HepG2 (cell line): ENCODE measurements around the gene ATPAF1. TPM values are rescaled to one million over a fixed set of nuclear protein-coding genes. Genes with fewer than 3 reads are reported as not detected.

Source experiments
- ATAC-seq: fragments of 200-7000 bp; cut with Tn5 transposase; 3 replicates; pipeline ENCODE4 v1.9.1; 2020; ENCODE audit warnings: mild to moderate bottlenecking, moderate library complexity
- BruUV-seq: library from RNA; stranded (reverse); fragments of 400-500 nt; replicated peaks from 2 replicates; lab custom pipeline; 2021; lab: Mats Ljungman, UMichigan
- CTCF ChIA-PET: fragments of 300-600 bp; formaldehyde crosslinking; extraction: SDS; loops from one replicate; lab custom pipeline; 2021; ENCODE audit warnings: low total read pairs, inconsistent platforms, low intra/inter-chr PET ratio; lab: Yijun Ruan, JAX
- POLR2A ChIA-PET: fragments of 350-600 bp; sonication (Branson Sonifier 250); formaldehyde crosslinking; loops from one replicate; lab custom pipeline; 2020; ENCODE audit warnings: antibody characterized with exemption, inconsistent platforms; lab: Yijun Ruan, JAX
- DNase-seq: peaks from one replicate; pipeline ENCODE4 v3.0.0-alpha.2; 2015; ENCODE audit warnings: low spot score
- FAIRE-seq: peaks from 3 replicates; lab custom pipeline; 2011; peaks lifted over from hg19 to GRCh38; lab: Jason Lieb, UNC
- H2AFZ ChIP-seq: one replicate; pipeline ENCODE4 v1.6.1; 2011; ENCODE audit warnings: low read length, inconsistent platforms
- H3K27ac ChIP-seq: fragments of 300-600 bp; 3 replicates; pipeline ENCODE4 v1.8.0; 2011; ENCODE audit warnings: mixed run types, mild to moderate bottlenecking, mixed read lengths, low read length, inconsistent platforms; ENCODE audit not compliant: insufficient read depth; ENCODE audit errors: extremely low read length
- H3K27me3 ChIP-seq, 2 experiments: fragments of 200-600 bp in 1 of 2; 2 replicates in 1 of 2; 3 replicates in 1 of 2; pipeline versions ENCODE4 v1.6.0 to v1.8.0; 2011; ENCODE audit warnings: low read length in 2 of 2, mild to moderate bottlenecking in 2 of 2, moderate library complexity in 2 of 2, inconsistent platforms in 1 of 2; ENCODE audit not compliant: insufficient read depth in 2 of 2, control insufficient read depth in 1 of 2
- H3K36me3 ChIP-seq, 2 experiments: fragments of 200-600 bp in 1 of 2; replicated peaks in 1 of 2; 2 replicates in 1 of 2; 3 replicates in 1 of 2; pipeline versions ENCODE4 v1.5.1 to v1.8.0; 2011; ENCODE audit warnings: low read length in 2 of 2, inconsistent platforms in 1 of 2; ENCODE audit not compliant: insufficient read depth in 2 of 2, control insufficient read depth in 1 of 2
- H3K4me1 ChIP-seq: 2 replicates; pipeline ENCODE4 v1.5.1; 2012; ENCODE audit warnings: low read length, inconsistent platforms; ENCODE audit not compliant: insufficient read depth
- H3K4me2 ChIP-seq: 2 replicates; pipeline ENCODE4 v1.6.0; 2011; ENCODE audit warnings: low read depth, low read length, inconsistent platforms
- H3K4me3 ChIP-seq, 3 experiments: fragments of 200-600 bp in 1 of 3; sonication (generic), shearing (Covaris generic) in 1 of 3; replicated peaks in 1 of 3; 2 replicates each; pipeline ENCODE4 v1.5.1; 2011 to 2016; ENCODE audit warnings: low read length in 3 of 3, inconsistent platforms in 2 of 3, low read depth in 2 of 3, mild to moderate bottlenecking in 2 of 3, control low read depth in 1 of 3, mixed read lengths in 1 of 3; ENCODE audit not compliant: insufficient read depth in 1 of 3
- H3K79me2 ChIP-seq: one replicate; pipeline ENCODE4 v1.6.1; 2011; ENCODE audit warnings: low read length, inconsistent platforms; ENCODE audit not compliant: insufficient read depth
- H3K9ac ChIP-seq: 2 replicates; pipeline ENCODE4 v1.6.0; 2011; ENCODE audit warnings: mild to moderate bottlenecking, low read depth, low read length, inconsistent platforms; ENCODE audit not compliant: insufficient read depth
- H3K9me3 ChIP-seq: 2 replicates; pipeline ENCODE4 v1.5.1; 2012; ENCODE audit warnings: mild to moderate bottlenecking, low read length
- H4K20me1 ChIP-seq: 2 replicates; pipeline ENCODE4 v1.6.0; 2011; ENCODE audit warnings: inconsistent platforms, mild to moderate bottlenecking, low read length, moderate library complexity; ENCODE audit not compliant: insufficient read depth
- CENPBD1 ChIP-seq: sonication (generic); formaldehyde crosslinking; IDR thresholded peaks from 2 replicates; pipeline ENCODE4 v1.8.0; 2022; ENCODE audit warnings: missing genetic modification reagents, low read depth, mild to moderate bottlenecking, borderline replicate concordance
- DMAP1 ChIP-seq: IDR thresholded peaks from 2 replicates; pipeline ENCODE4 v1.6.1; 2016
- GATAD2A ChIP-seq: IDR thresholded peaks from 2 replicates; pipeline ENCODE4 v1.6.1; 2016
- HOXD1 ChIP-seq: sonication (generic); formaldehyde crosslinking; IDR thresholded peaks from 2 replicates; pipeline ENCODE4 v1.5.0; 2020; ENCODE audit warnings: missing genetic modification reagents
- KLF13 ChIP-seq: sonication (generic); formaldehyde crosslinking; IDR thresholded peaks from 2 replicates; pipeline ENCODE4 v1.4.0; 2020; ENCODE audit warnings: mild to moderate bottlenecking, missing genetic modification reagents
- NFE2L1 ChIP-seq: sonication (generic); formaldehyde crosslinking; IDR thresholded peaks from 2 replicates; pipeline ENCODE4 v1.4.0; 2020; ENCODE audit warnings: missing genetic modification reagents, mild to moderate bottlenecking, borderline replicate concordance
- SAP130 ChIP-seq: IDR thresholded peaks from 2 replicates; pipeline ENCODE4 v1.6.1; 2016; ENCODE audit warnings: low read depth
- SRY ChIP-seq: sonication (generic); formaldehyde crosslinking; IDR thresholded peaks from 2 replicates; pipeline ENCODE4 v1.8.0; 2022; ENCODE audit warnings: mild to moderate bottlenecking, missing genetic modification reagents
- ZIK1 ChIP-seq: sonication (generic); formaldehyde crosslinking; IDR thresholded peaks from 2 replicates; pipeline ENCODE4 v1.5.0; 2020; ENCODE audit warnings: mild to moderate bottlenecking, low read depth, missing genetic modification reagents, borderline replicate concordance
- ZNF264 ChIP-seq: sonication (generic); formaldehyde crosslinking; IDR thresholded peaks from 2 replicates; pipeline ENCODE4 v1.4.0; 2020; ENCODE audit warnings: missing genetic modification reagents
- ZNF281 ChIP-seq: sonication (generic); formaldehyde crosslinking; IDR thresholded peaks from 2 replicates; pipeline ENCODE4 v1.4.0; 2020; ENCODE audit warnings: missing genetic modification reagents, borderline replicate concordance
- ZNF546 ChIP-seq: sonication (generic); formaldehyde crosslinking; conservative IDR thresholded peaks from 2 replicates; pipeline ENCODE4 v1.8.1; 2023; ENCODE audit warnings: mild to moderate bottlenecking, missing genetic modification reagents
- ZNF549 ChIP-seq: sonication (generic); formaldehyde crosslinking; IDR thresholded peaks from 2 replicates; pipeline ENCODE4 v1.5.0; 2020; ENCODE audit warnings: missing genetic modification reagents
- WGBS: methylation state at CpG from one replicate; pipeline ENCODE4 v1.1.6; 2017; ENCODE audit warnings: low lambda C conversion rate; 5-methylcytosine and 5-hydroxymethylcytosine counted together
- in situ Hi-C: cut with HindIII; loops from 2 replicates; pipeline ENCODE4 v1.10.0; 2017; ENCODE audit warnings: low pct_unique_long_range_greater_than_20kb; ENCODE audit not compliant: extremely low pct_ligation_motif_present
- intact Hi-C: fragments of 100-400 bp; cut with micrococcal nuclease; formaldehyde crosslinking; loops from one replicate; pipeline ENCODE4 v1.10.0; 2022; ENCODE audit not compliant: unreplicated experiment
- polyA plus RNA-seq, 8 experiments: library from polyadenylated mRNA; depleted of rRNA in 3 of 8; stranded (reverse) in 7 of 8; unstranded in 1 of 8; fragments of >200 nt; fragmentation: Illumina TruSeq in 4 of 8; extraction: Trizol in 4 of 8; gene quantifications; 2 replicates each; pipeline versions ENCODE4 v1.2.1 to v1.2.3, GENCODE V29; 2011 to 2016; ENCODE audit warnings: low read depth in 4 of 8, missing spikeins in 1 of 8, mixed read lengths in 1 of 8; ENCODE audit not compliant: insufficient read depth in 1 of 8
- total RNA-seq, 5 experiments: library from RNA; depleted of rRNA; stranded (reverse); fragments of >200 nt; fragmentation: Illumina TruSeq; extraction: Trizol; gene quantifications; 2 replicates each; pipeline ENCODE4 v1.2.3, GENCODE V29; 2016; ENCODE audit warnings: low read depth in 1 of 5
- TF ChIP-seq, protein P1 (sequence below): sonication (generic); formaldehyde crosslinking; IDR thresholded peaks from 2 replicates; pipeline ENCODE4 v1.8.1; 2022; ENCODE audit warnings: low read depth, mild to moderate bottlenecking, missing genetic modification reagents
- TF ChIP-seq, protein P2 (sequence below): sonication (generic); formaldehyde crosslinking; conservative IDR thresholded peaks from 2 replicates; pipeline ENCODE4 v1.4.0; 2020; ENCODE audit warnings: missing genetic modification reagents

ATPAF1 gene
- total and polyA plus RNA-seq, 2 of the 13 experiments (the other 11 are each of a cell fraction or from before 2014, with no cell fraction given), result 66.6 to 76.7 TPM

GRCh38 chr1:46596036-46596435 is 72.1 kb downstream of the ATPAF1 start:
- no peaks in the 10 kb centered on the region for H3K9me3 ChIP-seq
- H3K4me1 ChIP-seq, result peaks cover 7% of the 10 kb centered on the region; the same call in 1 of the 2 replicates
- peaks cover 7 to 27% of the 10 kb centered on the region in 2 experiments; a peak in 4 of 5 replicates for H3K36me3 ChIP-seq
- no peak overlapping the region for H2AFZ ChIP-seq
- intact Hi-C loops (no loop called here), in situ Hi-C loops (no loop called here)
- TF ChIP-seq SRY (no peak), CENPBD1 (no peak), ZNF281 (CRISPR knock-in tag) (no peak), GATAD2A (CRISPR knock-in tag) (no peak), NFE2L1 (CRISPR knock-in tag) (no peak), ZIK1 (CRISPR knock-in tag) (no peak), ZNF546 (CRISPR knock-in tag) (no peak), DMAP1 (no peak), ZNF549 (CRISPR knock-in tag) (no peak), SAP130 (CRISPR knock-in tag) (no peak), HOXD1 (CRISPR knock-in tag) (no peak), KLF13 (CRISPR knock-in tag) (no peak), ZNF264 (no peak)
- TF ChIP-seq, protein P1, sequence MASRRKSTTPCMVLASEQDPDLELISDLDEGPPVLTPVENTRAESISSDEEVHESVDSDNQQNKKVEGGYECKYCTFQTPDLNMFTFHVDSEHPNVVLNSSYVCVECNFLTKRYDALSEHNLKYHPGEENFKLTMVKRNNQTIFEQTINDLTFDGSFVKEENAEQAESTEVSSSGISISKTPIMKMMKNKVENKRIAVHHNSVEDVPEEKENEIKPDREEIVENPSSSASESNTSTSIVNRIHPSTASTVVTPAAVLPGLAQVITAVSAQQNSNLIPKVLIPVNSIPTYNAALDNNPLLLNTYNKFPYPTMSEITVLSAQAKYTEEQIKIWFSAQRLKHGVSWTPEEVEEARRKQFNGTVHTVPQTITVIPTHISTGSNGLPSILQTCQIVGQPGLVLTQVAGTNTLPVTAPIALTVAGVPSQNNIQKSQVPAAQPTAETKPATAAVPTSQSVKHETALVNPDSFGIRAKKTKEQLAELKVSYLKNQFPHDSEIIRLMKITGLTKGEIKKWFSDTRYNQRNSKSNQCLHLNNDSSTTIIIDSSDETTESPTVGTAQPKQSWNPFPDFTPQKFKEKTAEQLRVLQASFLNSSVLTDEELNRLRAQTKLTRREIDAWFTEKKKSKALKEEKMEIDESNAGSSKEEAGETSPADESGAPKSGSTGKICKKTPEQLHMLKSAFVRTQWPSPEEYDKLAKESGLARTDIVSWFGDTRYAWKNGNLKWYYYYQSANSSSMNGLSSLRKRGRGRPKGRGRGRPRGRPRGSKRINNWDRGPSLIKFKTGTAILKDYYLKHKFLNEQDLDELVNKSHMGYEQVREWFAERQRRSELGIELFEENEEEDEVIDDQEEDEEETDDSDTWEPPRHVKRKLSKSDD (CRISPR knock-in tag), result no peak
- TF ChIP-seq, protein P2, sequence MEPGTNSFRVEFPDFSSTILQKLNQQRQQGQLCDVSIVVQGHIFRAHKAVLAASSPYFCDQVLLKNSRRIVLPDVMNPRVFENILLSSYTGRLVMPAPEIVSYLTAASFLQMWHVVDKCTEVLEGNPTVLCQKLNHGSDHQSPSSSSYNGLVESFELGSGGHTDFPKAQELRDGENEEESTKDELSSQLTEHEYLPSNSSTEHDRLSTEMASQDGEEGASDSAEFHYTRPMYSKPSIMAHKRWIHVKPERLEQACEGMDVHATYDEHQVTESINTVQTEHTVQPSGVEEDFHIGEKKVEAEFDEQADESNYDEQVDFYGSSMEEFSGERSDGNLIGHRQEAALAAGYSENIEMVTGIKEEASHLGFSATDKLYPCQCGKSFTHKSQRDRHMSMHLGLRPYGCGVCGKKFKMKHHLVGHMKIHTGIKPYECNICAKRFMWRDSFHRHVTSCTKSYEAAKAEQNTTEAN (CRISPR knock-in tag), result no peak
- H3K4me3 ChIP-seq, result no peak overlapping the region
- H4K20me1 ChIP-seq, result no peaks in the 10 kb centered on the region
- no peak overlapping the region for H3K4me2 ChIP-seq
- WGBS, result 100% methylated on average over 1 of the region's 1 CpG
- H3K27me3 ChIP-seq, result no peaks in the 10 kb centered on the region
- no peak overlapping the region for H3K27ac ChIP-seq
- ATAC-seq (no peak), FAIRE-seq (no peak), DNase-seq (no peak)
- BruUV-seq, result no TSS peak
- H3K79me2 ChIP-seq, result no peaks in the 10 kb centered on the region
- no peak overlapping the region for H3K9ac ChIP-seq
- CTCF ChIA-PET, result no interaction called here
- POLR2A ChIA-PET, result interaction anchor here (0.8 kb wide), 1 partner anchor 78 kb away, joined by 3 read pairs; no protein-coding TSS in a partner anchor
